HG03175 (cell line): ENCODE data around the gene TENT4A.

Experiments
- ATAC-seq: cut with Tn5 transposase; IDR thresholded peaks from one replicate; pipeline ENCODE4 v1.9.1; 2021; ENCODE audit warnings: mild to moderate bottlenecking, moderate library complexity; ENCODE audit not compliant: unreplicated experiment

Gene TENT4A

GRCh38 chr5:6790346-6790865 lies 77.2 kb downstream of the TENT4A start:
- ATAC-seq = no peak

DNA sequence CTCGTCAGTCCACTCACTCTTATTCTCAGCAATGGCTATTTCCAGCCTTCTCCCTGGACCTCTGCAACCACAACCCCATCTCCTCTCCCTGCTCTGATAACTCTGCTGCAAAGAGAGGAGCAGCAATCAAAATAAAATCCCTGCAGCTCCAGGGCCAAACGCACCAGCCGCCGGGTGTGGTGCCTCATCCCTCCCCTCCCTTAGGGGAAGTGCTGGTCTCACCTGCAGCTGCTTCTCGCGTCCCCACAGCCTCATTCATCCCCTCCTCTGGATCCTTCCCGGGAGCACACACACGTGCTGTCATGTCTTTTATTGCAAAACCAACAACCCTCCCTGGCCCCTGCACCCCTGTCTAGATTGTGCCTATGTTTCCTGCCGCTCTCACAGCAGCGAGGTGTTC lies 77.8 kb downstream of the TENT4A start:
- no peak for ATAC-seq

GRCh38 chr5:6792376-6792775 lies 79.1 kb downstream of the TENT4A start:
- ATAC-seq = no peak

DNA sequence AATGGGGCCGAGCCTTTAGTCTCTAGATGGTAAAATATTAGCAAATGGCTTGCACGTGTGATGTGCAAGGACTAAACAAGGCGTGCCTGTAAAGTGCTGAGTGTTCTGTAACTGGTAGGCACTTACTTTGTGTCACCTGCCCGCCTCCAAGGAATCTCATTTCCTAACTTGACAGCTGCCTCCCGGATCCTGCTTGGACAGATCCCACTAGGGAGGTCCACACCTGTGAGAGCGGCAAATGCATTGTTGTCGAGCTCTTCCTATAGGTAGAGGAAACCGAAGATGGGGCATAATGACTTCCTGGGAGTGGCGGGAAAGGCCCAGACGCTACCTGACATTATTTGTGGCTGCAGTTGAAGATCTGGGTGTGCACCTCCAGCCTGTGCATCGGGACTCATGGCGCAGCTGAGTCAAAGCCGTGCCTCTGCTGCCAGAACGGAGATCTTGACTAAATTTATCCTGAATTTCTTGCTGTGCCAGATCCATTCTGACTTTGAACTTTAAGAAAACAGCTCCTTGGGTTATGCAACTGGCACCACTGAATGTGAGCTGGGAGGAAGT lies 79.8 kb downstream of the TENT4A start:
- ATAC-seq = no peak

DNA sequence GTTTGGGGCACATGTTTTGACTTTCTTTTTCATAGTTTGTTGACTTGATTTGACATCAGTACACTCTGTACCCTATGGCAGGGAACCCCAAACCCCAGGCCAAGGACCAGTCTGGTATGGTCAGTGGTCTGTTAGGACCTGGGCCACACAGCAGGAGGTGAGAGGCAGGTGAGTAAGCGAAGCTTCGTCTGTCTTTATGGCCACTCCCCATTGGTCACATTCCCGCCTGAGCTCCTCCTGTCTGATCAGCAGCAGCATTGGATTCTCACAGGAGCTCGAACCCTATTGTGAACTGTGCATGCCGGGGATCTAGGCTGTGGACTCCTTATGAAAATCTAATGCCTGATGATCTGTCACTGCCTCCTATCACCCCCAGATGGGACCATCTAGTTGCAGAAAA lies 88.0 kb downstream of the TENT4A start:
- no peak for ATAC-seq

DNA sequence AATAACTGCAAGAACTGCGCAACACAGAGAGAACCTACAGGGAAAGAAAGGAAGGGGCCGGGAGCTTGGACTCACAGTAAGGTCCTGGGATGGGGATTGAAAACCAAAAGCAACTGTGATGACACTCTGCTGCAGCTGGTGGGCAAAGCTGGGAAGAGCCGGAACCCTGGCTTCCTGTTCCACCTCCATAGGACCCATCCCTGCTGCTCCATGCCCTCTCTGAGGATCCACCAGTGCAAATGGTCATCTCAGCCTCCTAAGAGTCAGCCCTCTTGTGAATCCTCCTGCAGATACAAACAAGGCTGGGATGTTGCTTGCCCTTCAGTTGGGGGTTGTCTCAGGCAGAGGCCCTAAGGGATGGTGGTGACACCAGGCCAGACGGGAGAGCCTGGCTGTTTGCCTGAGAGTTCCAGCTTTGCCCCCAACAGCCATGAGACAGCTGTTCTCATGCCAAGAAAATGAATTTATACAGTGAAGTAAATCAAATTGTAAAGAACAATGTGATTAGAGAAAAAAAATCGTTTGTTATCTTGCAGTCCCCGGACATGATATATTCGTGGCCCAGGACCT lies 90.8 kb downstream of the TENT4A start:
- no peak for ATAC-seq

- no peak for ATAC-seq
Measured at GRCh38 chr5:6804766-6805501, 91.7 kb downstream of the TENT4A start.

GRCh38 chr5:6805841-6806240 lies 92.6 kb downstream of the TENT4A start:
- ATAC-seq = no peak
